ENCODE measurements around the gene HDAC11.

GRCh38 chr3:13505147-13506130, 25.3 kb downstream of the HDAC11 start:
- TF ChIP-seq, protein P1, sequence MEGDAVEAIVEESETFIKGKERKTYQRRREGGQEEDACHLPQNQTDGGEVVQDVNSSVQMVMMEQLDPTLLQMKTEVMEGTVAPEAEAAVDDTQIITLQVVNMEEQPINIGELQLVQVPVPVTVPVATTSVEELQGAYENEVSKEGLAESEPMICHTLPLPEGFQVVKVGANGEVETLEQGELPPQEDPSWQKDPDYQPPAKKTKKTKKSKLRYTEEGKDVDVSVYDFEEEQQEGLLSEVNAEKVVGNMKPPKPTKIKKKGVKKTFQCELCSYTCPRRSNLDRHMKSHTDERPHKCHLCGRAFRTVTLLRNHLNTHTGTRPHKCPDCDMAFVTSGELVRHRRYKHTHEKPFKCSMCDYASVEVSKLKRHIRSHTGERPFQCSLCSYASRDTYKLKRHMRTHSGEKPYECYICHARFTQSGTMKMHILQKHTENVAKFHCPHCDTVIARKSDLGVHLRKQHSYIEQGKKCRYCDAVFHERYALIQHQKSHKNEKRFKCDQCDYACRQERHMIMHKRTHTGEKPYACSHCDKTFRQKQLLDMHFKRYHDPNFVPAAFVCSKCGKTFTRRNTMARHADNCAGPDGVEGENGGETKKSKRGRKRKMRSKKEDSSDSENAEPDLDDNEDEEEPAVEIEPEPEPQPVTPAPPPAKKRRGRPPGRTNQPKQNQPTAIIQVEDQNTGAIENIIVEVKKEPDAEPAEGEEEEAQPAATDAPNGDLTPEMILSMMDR (IDR thresholded peaks at IDR 0.05; ENCODE audit: low read depth, low read length) = no peak
- TF ChIP-seq EZH2phosphoT487 (IDR thresholded peaks at IDR 0.05; ENCODE audit: low read depth) = no peak

Measured in OCI-LY3 (cell line).